Measurements from ENCODE around the gene CCDC174.
"Not testable (repeated sequence)": the region's sequence is repeated elsewhere in the genome, so short reads cannot be mapped to it uniquely, and the experiment has no call there.

The CCDC174 gene

DNA sequence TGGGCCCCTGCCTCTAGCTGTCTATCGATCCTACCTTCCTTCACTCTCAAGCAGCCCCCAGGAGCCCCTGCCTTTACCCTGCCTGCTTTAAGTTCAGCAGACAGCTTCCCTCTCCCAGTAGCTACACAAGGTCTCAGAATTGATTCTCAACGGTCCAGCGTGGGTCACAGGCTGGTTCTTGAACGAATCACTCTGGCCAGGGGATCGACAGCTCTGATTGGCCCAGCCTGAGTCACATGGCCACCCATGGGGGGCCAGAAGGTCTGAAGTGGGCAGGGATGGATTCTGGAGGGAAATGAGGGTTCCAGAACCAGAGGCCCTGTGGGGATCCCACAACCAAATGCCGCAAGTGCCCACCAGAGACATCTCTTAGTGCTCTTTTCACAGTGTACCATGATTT is 23.7 kb upstream of the CCDC174 start:
- DNase-seq: no peak

DNA sequence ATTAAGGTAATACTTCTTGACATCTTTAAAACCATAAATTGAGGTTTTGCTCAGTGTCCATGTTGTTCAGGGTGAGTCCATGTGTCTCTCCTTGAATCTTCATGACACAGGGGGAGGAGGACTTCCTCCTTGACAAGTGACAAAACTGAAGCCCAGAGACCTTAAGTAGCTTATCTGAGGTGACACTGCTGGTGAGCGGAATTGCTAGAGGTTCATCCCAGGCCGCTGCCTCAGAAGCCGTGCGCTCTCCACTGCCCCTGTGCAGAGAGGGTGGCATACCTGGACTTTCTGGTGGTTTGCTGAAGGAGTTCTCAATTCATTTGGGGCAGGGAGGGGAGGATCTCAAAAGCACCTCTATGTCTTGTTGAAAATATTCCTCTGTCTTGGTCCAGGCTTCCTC is 23.2 kb upstream of the CCDC174 start:
- no peak for DNase-seq

DNA sequence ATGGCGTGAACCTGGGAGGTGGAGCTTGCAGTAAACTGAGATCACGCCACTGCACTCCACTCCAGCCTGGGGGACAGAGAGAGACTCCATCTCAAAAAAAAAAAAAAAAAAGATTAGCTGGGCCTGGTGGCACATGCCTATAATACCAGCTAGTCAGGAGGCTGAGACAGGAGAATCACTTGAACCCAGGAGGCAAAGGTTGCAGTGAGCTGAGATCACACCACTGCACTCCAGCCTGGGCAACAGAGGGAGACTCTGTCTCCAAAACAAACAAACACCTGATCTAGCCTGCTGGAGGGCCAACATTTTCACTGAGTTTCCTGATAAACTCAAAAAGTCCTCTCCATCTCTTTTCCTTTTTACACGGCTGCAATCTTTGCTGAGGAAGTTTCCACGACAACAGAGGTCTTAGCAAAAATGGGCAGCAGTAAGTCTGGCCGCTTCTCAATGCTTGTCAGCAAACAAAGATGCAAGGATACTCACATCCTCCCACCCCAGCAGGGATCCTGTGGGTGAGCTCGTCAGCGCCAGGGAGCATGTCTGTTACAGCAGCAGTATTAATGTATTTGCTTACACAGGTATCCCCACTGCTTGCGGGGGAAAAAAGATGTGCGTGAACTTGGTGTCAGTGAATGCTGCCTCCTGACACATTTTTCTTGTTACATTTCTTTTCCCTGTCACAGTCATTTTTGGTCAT is 21.0 kb upstream of the CCDC174 start:
- no peak for DNase-seq

DNA sequence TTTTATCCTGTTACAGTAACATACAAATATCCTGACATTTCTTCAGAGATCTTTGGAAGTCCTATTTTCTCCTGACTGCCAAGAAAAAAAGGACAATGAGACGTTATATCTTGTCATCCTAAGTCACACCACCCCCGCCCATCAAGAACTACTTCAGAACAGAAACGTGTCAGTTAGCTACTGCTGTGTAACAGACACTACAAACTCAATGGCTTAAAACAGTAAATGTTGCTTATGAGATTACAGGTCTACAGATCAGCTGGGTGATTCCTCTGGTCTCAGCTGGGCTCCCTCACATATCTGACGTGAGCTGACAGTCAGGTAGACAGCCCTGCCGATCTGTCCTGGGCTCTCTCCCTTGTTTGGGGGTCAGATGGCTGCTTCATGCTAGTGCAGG is 20.5 kb upstream of the CCDC174 start:
- DNase-seq: no peak

DNA sequence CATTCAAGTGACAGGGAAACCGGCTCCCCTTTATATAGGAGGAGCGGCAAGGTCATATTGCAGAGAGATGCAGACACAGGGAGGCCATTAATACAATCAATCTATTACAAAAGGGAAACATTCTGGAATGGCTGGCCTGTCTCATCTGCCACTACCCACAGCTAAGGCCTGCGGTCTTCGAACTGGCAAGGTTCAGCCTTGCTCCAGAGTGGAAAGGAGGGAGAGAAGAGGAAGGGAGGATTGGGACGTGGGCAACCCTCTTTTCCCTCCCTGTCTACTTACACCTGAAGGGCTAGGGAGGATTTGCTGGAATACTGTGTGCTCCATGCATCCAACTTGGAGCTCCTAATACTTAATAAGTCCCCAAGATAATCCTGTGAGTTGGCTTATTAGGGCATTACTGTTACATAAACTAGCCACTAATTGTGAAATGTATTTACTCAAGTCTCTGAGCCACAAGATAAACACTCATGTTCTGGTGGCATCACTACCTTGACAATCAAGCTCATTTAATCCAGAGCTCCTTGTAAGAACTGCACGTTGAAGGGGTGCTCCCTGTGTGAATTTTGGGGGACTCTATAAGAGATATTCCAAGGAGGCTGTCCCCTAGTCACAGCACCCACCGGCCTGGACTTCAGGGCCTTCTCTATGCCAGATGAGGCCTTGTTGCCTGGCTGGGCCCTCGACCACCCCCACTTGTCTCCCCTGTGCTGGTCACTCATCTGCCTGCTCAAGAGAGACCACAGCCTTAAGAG is 19.7 kb upstream of the CCDC174 start:
- DNase-seq: no peak

DNA sequence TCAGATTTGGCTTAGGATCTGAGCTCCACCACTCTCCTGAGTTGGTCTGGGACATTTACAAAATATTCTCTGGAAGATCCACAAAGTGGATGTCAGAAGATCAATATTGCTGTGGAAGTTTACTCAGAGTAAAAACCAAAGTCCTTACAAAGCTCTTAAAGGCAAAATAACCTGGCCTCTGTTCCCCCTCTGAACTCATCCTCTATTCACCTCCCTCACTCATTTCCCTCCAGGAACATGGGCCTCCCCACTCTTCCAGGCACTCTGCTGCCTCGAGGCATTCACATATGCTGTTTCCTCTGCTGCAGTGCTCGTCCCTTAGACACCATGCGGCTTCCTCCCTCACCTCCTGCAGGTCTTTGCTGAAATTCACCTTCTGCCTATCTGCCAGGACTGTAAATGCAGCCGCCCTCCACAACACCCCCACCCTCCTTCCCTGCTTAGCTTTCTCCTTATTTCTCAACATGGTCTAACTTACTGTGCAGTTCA is 19.1 kb upstream of the CCDC174 start:
- DNase-seq: no peak

DNA sequence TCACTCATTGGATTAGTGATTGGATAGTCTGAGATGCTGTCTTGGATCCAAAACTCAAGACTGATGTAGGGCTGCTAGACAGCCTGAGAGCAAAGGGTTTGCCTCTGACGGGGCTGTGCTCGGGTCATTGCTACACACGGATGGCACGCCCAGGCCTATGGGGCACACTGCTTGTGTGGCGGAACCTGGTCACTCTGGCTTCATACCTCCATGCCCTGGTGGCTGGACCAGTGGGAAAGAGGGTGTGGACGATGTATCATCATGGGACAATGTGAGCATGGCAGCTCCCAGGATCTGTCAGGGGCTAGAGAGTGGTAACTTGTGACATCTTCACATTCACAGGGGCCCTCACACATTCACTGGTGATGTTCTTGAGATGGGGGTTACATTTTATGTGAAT is 18.1 kb upstream of the CCDC174 start:
- no peak for DNase-seq

DNA sequence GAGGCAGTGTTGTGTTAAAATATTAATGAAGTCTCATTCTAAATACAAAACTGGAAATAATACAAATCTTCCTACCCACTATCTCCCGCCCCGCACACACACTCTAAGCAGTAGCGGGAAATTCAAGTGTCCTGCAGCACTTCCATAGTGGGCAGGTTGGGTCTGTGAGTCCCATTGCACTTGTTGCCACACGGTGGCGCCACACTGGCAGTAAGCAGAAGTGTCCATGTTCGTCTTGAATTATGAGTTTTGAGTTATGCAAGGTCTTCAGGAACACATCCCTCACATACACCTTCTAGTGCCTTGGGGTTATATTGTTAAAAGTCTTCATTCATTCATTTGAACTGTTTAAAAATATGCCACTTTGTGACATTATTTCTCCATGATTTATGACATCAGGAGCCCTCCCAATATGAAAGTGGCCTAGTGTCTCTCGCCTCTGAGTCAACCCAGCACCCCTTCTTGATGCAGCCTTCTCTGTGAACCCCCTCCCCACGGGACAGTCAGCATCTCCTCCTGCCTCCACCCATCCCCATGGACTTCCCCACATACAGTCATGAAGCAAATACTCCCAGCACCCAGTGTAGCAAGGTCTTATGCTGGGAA is 17.6 kb upstream of the CCDC174 start:
- DNase-seq: peak; percentile 44

DNA sequence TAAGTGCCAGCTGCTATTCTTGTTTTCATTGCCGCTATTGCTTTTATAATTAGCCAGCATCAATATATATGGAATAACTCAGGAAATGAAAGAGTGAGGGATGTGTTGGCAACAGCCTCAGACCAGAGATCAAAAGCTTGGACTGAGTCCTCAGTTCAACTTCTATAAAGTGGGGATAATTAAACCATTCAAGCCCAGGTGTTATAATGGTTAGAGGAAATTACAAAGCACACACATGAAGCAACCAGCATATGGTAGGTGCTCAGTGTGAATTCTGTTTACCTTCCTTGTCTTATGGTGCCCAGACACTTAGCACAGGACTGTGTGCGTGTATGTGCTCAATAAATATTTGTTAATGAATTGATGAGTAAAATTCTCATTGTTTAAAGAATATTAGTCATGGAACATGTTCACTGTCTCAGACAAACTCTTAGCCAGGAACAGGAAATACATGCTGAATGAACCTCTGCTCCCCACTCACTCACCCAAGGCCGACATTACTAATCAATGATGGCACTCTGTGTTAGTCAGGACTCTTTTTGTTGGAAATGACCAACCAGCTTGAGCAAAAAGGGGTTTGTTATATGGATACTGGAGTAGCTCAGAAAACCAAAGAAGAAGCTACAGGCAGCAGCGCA is 16.7 kb upstream of the CCDC174 start:
- DNase-seq: no peak

DNA sequence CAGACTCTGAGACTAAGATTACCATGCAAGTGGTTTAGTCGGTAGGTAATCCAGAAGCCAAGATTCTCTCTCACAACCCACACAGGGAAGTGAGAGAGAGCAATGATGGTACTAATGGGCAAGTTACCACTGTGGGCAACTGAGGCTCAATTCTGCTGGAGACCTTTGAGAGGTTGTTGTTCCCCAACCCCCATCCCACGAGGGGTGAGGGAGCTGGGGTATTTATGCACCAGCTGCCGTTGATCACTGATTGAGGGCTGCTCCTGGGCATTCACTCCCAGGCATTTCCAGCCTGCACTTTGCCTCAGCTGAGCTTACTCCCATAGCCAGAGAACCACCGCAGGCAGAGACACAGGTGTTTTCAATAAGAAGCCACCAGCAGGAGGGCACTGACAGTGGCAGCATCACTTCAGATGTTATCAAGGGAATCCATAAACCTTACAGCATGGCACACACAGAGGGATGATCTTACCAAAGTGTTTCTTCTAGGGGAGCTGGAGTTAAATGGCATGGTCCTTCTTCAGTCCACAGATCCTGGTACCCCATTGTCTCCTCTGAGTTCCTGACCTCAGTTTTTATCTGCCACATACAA is 15.0 kb upstream of the CCDC174 start:
- DNase-seq: no peak

DNA sequence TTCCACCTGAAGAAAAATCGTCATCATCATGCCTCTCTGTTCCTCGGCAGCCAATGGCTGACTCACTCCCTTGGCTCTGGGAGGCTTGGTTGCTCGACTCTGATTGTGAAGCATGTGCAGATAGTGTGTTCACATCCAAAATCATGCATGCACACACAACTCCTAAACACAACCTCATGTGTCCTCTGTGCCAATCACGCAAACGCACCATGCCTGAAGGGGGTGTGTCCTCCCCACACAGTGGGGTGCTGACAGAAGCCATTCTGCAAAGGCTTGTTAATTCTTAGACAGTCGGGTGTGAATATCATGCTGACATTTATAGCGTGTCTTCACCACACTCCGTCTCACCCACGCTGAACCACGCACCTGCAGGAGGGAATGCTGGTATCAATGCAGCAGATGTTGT is 11.4 kb upstream of the CCDC174 start:
- DNase-seq: no peak

DNA sequence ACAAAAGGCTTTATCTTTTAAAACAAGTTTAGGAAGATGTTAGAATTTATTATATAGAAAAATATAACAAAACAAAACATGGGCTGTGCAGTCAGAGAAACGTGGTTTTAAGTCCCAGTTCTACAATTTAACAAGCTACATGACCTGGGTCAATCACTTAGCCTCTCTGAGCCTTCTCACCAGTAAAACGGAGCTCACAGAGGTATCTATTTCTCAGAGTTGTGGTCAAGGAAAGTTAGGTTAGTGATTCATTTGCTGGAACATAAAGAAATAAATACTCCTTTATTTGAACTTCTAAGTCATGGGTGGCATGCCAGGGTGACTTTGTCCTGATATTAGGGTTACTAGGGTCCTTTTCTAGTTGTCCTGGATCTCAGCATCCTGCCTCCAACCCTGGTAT is 10.8 kb upstream of the CCDC174 start:
- no peak for DNase-seq

DNA sequence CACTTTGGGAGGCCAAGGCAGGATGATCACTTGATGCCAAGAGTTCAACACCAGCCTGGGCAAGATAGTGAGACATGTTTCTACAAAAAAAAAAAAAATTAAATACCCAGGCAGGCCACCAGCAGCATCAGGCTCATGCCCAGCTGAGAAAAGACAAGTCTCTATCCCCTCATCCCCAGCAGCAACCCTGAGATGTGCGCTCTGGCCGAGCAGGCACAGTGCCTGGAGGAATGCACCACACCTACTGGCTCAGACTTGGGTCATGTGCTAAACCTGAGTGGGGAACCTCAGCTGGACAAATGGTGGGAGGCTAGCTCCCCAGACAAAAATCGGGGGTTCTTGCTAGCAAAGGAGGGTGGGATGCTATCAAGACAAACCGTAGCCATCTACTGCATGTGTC is 10.2 kb upstream of the CCDC174 start:
- DNase-seq: no peak

DNA sequence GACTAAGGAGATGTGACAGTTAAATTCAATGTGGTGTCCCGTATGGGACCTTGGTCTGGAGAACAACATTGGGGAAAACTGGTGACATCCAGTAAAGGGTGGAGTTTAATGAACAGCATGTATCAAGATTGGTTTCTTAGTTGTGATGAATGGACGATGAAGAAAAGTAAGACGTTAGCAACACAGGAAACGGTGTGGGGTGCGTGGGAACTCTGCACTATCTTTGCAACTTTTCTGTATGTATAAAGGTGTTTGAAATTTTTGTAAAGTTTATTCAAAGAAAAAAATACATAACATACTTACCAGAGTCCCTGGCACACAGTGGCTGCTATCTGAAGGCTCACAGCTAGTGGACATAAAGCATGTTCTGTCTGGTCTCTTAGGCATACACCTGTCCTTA is 6.1 kb upstream of the CCDC174 start:
- DNase-seq: no peak

DNA sequence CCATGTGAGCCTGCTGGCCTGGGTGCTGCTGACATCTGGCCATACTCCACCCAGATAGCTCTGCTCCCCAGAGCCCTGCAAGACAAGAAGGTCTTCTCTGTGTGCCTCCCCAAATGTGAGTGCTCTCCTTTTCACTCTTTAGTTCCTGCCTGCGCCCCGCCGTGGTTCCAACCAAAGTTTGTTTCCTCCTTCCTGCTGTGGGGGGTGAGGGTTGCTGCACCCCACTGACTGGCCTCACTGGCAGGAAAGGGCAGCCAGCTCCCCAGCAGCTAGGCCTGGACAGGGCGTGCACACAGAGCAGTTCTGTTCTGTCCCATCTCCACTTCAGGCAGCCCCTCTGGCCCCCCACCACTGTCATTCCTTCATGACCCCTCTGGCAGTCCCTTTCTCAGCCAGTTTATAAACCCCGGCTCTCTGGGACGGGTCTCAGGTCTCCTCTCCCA is 5.4 kb upstream of the CCDC174 start:
- DNase-seq: no peak

DNA sequence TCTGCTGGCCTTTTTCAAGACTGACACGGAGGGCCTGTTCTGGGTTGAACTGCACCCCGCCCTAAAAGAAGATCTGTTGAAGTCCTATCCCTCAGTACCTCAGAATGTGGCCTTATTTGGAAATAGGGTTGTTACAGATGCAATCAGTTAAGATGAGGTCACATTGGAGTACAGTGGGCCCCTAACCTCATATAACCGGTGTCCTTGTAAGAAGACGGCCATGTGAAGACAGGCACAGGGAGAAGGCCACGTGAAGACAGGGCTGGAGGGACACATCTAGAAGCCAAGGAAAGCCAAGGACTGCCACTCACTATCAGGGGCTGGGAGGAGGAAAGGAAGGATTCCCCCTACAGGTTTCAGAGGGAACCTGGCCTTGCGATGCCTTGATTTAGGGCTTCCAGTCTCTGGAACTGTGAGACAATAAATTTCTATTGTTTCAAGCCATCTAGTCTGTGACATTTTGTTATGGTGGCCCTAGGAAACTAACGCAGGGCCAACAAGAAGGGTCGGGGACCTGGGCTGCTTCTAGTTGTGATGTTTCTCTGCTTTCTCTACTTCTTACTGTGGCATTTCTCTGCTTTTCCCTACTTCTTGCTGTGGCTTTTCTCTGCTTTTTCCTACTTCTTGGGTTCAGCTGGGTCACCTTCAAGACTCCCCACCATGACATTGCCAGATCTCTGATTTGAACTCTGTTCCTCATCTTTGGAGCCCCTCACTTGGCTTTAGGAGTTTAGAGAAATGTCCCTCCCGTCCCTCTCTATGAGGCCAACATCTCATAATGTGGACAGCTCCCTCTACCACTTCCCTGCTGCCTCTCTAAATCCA is 4.8 kb upstream of the CCDC174 start:
- DNase-seq: no peak

DNA sequence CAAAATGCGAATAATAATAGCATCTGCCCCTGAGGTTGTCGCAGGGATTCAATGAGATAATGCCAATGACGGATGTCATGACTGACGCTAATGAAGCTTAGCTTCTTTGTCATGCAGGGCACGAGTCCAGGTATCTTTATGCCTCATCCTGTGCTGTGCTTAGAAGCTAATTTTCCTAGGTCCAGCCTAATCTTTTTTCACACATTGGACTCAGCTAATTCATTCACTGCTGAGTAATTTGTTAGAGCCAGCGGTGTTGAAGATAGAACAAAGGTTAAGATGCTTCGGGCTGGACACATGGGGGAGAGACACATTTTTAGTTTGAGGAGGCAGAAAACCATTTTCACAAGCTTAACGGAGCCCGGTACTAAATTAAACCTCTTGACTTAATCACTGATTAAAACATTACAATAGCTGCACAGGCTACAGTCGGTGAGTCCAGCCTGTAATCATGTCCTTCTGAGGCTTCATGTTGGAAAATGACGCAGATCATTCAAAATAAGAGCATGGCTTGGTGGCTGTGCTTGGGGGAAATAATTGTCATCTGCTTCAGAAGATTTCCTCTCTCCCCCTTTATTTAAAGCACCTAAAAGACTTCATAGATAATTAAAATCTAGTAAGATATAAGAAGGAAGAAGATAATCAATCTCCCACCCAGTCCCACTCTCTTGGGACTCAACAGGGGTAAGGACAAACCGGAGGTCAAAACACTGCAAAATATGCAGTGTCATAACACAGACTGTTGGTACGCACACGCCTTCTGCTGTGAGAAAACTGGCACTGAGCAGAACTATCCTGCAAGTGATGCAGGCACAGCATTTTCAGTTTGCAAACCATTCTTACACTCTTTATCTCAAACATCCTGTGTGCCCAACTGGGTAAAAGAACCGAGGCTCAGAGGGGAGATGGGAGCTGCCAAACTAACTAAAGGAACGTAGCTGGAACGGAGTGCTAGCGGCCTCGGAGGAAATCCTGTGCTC is 3.3 kb upstream of the CCDC174 start:
- DNase-seq: no peak

DNA sequence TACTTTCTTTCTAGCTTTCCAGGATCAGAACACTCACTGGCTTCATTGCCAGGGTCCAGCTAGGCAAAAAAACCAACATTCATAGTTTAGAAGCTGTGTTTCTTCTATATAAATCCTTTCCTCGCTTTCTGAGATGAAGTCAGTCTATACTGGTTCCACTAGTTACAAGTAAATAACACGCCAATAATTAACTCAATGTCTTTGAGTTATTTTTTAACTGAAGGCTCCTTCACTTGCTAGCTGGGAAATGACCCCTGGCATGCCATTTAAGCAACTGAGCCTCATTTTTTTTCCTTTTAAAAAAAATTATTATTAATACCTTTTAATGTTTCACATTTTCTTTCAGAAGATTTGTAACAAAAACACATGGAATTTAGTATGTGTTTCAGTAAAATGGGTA is 2.1 kb upstream of the CCDC174 start:
- DNase-seq: no peak

DNA sequence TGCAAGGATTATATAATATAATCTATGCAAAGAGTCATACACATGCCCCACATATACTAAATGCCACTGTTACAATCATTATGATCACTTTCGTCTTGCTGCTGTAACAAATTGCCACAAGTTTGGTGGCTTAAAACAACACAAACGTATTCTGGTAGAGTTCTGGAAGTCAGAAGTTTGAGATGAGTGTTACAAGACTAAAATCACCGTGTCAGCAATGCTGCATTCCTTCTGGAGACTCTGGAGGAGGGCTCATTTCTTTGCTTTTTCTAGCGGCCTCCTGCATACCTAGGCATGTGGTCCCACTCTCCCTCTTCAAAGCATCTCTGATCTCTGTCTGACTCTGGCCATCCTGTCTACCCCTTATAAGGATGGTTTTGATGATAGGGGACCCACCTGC is 1.4 kb upstream of the CCDC174 start:
- DNase-seq: no peak

DNA sequence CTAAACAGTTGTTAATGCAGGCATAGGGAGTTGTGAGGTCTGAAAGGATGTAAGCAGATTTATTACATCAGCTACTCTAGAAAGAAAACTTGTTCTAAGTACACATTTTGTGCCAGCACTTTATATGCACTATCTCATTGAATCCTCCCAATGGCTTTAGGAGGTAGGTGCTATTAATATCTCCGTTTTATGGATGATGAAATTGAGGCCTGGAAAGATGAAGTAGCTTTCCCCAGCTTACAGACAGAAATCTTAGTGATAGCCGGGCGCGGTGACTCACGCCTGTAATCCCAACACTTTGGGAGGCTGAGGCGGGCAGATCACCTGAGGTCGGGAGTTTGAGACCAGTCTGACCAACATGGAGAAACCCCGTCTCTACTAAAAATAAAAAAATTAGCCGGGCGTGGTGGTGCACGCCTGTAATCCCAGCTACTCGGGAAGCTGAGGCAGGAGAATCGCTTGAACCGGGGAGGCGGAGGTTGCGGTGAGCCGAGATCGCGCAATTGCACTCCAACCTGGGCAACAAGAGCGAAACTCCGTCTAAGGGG is 872 bp downstream of the CCDC174 start:
- not testable (repeated sequence) for DNase-seq

DNA sequence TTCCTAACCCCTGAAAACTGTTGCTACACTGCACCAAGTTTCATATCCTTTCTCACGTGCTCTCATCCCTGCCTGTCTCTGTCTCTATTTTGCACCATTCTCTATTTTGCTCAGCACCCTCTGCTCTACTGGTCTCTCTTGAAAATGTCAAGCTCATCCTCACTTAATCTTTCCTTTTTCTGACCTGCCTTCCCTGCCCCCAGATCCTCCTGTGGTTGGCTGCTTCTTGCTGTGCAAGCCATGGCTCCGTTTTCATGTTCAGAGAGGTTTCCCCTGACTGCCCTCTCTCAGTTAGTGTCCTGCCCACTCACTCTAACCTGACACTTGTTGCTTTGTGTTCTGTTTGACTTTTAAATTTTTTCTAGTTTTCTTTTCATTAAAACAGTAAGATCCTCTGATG is 6.0 kb downstream of the CCDC174 start:
- DNase-seq: no peak
